H1 (cell line): Measurements from ENCODE around the gene LYRM4. TPM values are rescaled to one million over a fixed set of nuclear protein-coding genes. Genes with fewer than 3 reads are reported as not detected.

Source experiments
- CTCF ChIA-PET: fragments of 300-600 bp; sonication (Branson Sonifier 250); formaldehyde crosslinking; loops from one replicate; lab custom pipeline; 2021; ENCODE audit not compliant: partially characterized antibody; lab: Charles Lee
- POLR2A ChIA-PET: fragments of 300-600 bp; sonication (Branson Sonifier 250); formaldehyde crosslinking; loops from one replicate; lab custom pipeline; 2021; ENCODE audit warnings: inconsistent platforms; ENCODE audit not compliant: partially characterized antibody; lab: Charles Lee
- DNase-seq, 2 experiments: peaks; one replicate each; pipeline versions ENCODE4 v3.0.0 to v3.0.0-alpha.2; 2010 to 2022; ENCODE audit warnings: low spot score in 2 of 2, low read depth in 1 of 2, mixed read lengths in 1 of 2
- FAIRE-seq: peaks from 2 replicates; lab custom pipeline; 2011; peaks lifted over from hg19 to GRCh38; lab: Jason Lieb, UNC
- H2AFZ ChIP-seq: 2 replicates; pipeline ENCODE4 v1.8.1; 2012; ENCODE audit warnings: low read length, inconsistent platforms
- H2AK5ac ChIP-seq: 2 replicates; pipeline ENCODE4 v1.6.1; 2013; ENCODE audit warnings: low read depth, low read length
- H2BK120ac ChIP-seq: replicated peaks from 2 replicates; pipeline ENCODE3; 2013; ENCODE audit warnings: low read depth, low read length, inconsistent platforms
- H2BK12ac ChIP-seq: 2 replicates; pipeline ENCODE4 v1.6.1; 2013; ENCODE audit warnings: low read depth, low read length
- H2BK15ac ChIP-seq: 2 replicates; pipeline ENCODE4 v1.6.1; 2013; ENCODE audit warnings: low read length
- H2BK20ac ChIP-seq: 2 replicates; pipeline ENCODE4 v1.6.1; 2013; ENCODE audit warnings: low read length
- H2BK5ac ChIP-seq: 2 replicates; pipeline ENCODE4 v1.6.1; 2013; ENCODE audit warnings: low read depth, low read length
- H3K14ac ChIP-seq: 2 replicates; pipeline ENCODE4 v1.6.1; 2013; ENCODE audit warnings: inconsistent platforms; ENCODE audit not compliant: insufficient read length
- H3K18ac ChIP-seq: 2 replicates; pipeline ENCODE4 v1.6.1; 2013; ENCODE audit warnings: low read length; ENCODE audit errors: extremely low read depth
- H3K23ac ChIP-seq: 2 replicates; pipeline ENCODE4 v1.6.1; 2013; ENCODE audit warnings: inconsistent platforms; ENCODE audit not compliant: insufficient read length
- H3K23me2 ChIP-seq: 2 replicates; pipeline ENCODE4 v1.6.1; 2013; ENCODE audit warnings: low read depth, low read length
- H3K27ac ChIP-seq: 2 replicates; pipeline ENCODE4 v1.6.1; 2011; ENCODE audit warnings: low read depth, low read length, inconsistent platforms
- H3K27me3 ChIP-seq, 4 experiments: replicated peaks in 1 of 4; 1 replicate in 1 of 4; 2 replicates in 3 of 4; pipeline versions ENCODE4 v1.6.1 to v1.8.1; 2011 to 2013; ENCODE audit warnings: low read length in 3 of 4, mild to moderate bottlenecking in 3 of 4, inconsistent platforms in 2 of 4, mixed read lengths in 2 of 4, moderate library complexity in 1 of 4; ENCODE audit not compliant: control insufficient read depth in 3 of 4, insufficient read depth in 3 of 4; ENCODE audit errors: extremely low read depth in 1 of 4
- H3K36me3 ChIP-seq, 4 experiments: 2 replicates each; pipeline versions ENCODE4 v1.6.1 to v1.8.1; 2011 to 2013; ENCODE audit warnings: mild to moderate bottlenecking in 4 of 4, low read length in 3 of 4, moderate library complexity in 2 of 4, control low read depth in 1 of 4, inconsistent platforms in 1 of 4; ENCODE audit not compliant: insufficient read depth in 4 of 4, control insufficient read depth in 2 of 4
- H3K4ac ChIP-seq: replicated peaks from 2 replicates; pipeline ENCODE3; 2013; ENCODE audit warnings: low read length, low read depth, mixed read lengths, inconsistent platforms; ENCODE audit not compliant: insufficient read length
- H3K4me1 ChIP-seq, 4 experiments: replicated peaks in 1 of 4; 1 replicate in 1 of 4; 2 replicates in 3 of 4; pipeline versions ENCODE4 v1.6.1 to v1.8.1; 2011 to 2013; ENCODE audit warnings: low read length in 3 of 4, inconsistent platforms in 2 of 4, mixed read lengths in 1 of 4; ENCODE audit not compliant: insufficient read depth in 4 of 4, control insufficient read depth in 3 of 4
- H3K4me2 ChIP-seq, 2 experiments: 2 replicates each; pipeline versions ENCODE4 v1.6.1 to v1.8.1; 2011 to 2013; ENCODE audit warnings: low read depth in 2 of 2, low read length in 2 of 2, control low read depth in 1 of 2, inconsistent platforms in 1 of 2, mild to moderate bottlenecking in 1 of 2; ENCODE audit not compliant: insufficient read depth in 1 of 2
- H3K4me3 ChIP-seq, 4 experiments: fragments of 200-600, 300-600 bp in 1 of 4; sonication (generic), shearing (Covaris generic), sonication (Bioruptor Twin) in 1 of 4; 2 replicates each; pipeline versions ENCODE4 v1.5.1 to v1.8.1; 2011 to 2016; ENCODE audit warnings: low read length in 4 of 4, low read depth in 3 of 4, control low read depth in 2 of 4, inconsistent platforms in 2 of 4, mild to moderate bottlenecking in 2 of 4, mixed read lengths in 1 of 4, moderate library complexity in 1 of 4; ENCODE audit not compliant: insufficient read depth in 2 of 4; ENCODE audit errors: extremely low read depth in 1 of 4
- H3K56ac ChIP-seq: replicated peaks from 2 replicates; pipeline ENCODE3; 2013; ENCODE audit warnings: low read depth, mild to moderate bottlenecking, mixed read lengths, low read length, inconsistent platforms; ENCODE audit not compliant: insufficient read length
- H3K79me1 ChIP-seq: 2 replicates; pipeline ENCODE4 v1.6.1; 2013; ENCODE audit warnings: low read depth, low read length, control low read depth
- H3K79me2 ChIP-seq, 2 experiments: 2 replicates each; pipeline versions ENCODE4 v1.6.1 to v1.8.1; 2012 to 2013; ENCODE audit warnings: low read length in 2 of 2, mild to moderate bottlenecking in 2 of 2, inconsistent platforms in 1 of 2; ENCODE audit not compliant: insufficient read depth in 2 of 2, control insufficient read depth in 1 of 2
- H3K9ac ChIP-seq, 4 experiments: replicated peaks in 1 of 4; 1 replicate in 1 of 4; 2 replicates in 3 of 4; pipeline versions ENCODE4 v1.6.1 to v1.8.1; 2011 to 2013; ENCODE audit warnings: low read depth in 3 of 4, low read length in 3 of 4, control low read depth in 2 of 4, mild to moderate bottlenecking in 2 of 4, moderate library complexity in 2 of 4, inconsistent platforms in 1 of 4; ENCODE audit errors: extremely low read depth in 1 of 4
- H3K9me3 ChIP-seq, 2 experiments: 2 replicates each; pipeline versions ENCODE4 v1.6.1 to v1.8.1; 2012 to 2013; ENCODE audit warnings: mild to moderate bottlenecking in 2 of 2, moderate library complexity in 2 of 2, control low read depth in 1 of 2, inconsistent platforms in 1 of 2, low read depth in 1 of 2, low read length in 1 of 2, mixed read lengths in 1 of 2; ENCODE audit not compliant: insufficient read depth in 2 of 2
- H4K20me1 ChIP-seq, 2 experiments: replicated peaks in 1 of 2; 2 replicates each; pipeline versions ENCODE3 to v1.8.1; 2011 to 2013; ENCODE audit warnings: inconsistent platforms in 2 of 2, low read length in 2 of 2, mild to moderate bottlenecking in 1 of 2; ENCODE audit not compliant: insufficient read depth in 2 of 2, control insufficient read depth in 1 of 2
- H4K5ac ChIP-seq: 2 replicates; pipeline ENCODE4 v1.6.1; 2013; ENCODE audit warnings: low read length, low read depth, mixed read lengths, inconsistent platforms; ENCODE audit not compliant: insufficient read length
- H4K8ac ChIP-seq: 2 replicates; pipeline ENCODE4 v1.8.0; 2013; ENCODE audit warnings: mild to moderate bottlenecking, moderate library complexity, low read length, inconsistent platforms; ENCODE audit not compliant: insufficient read depth; ENCODE audit errors: extremely low read depth
- H4K91ac ChIP-seq: replicated peaks from 2 replicates; pipeline ENCODE3; 2013; ENCODE audit warnings: low read length, mixed read lengths, inconsistent platforms; ENCODE audit not compliant: insufficient read length
- CHD7 ChIP-seq: fragments of 300-600 bp; sonication (generic); IDR thresholded peaks from 2 replicates; pipeline ENCODE4 v1.7.1; 2012; ENCODE audit warnings: low read length, moderate library complexity, mild to moderate bottlenecking, inconsistent platforms; ENCODE audit not compliant: insufficient replicate concordance
- polyA plus RNA-seq, 7 experiments: library from polyadenylated mRNA; depleted of rRNA in 3 of 7; stranded (reverse) in 5 of 7; unstranded in 2 of 7; fragments of >200 nt in 5 of 7; fragments of 200-250 nt in 2 of 7; gene quantifications; 1 replicate in 5 of 7; 2 replicates in 1 of 7; 4 replicates in 1 of 7; pipeline versions ENCODE4 v1.2.1 to v1.2.3, GENCODE V29; 2011 to 2013; ENCODE audit warnings: missing spikeins in 2 of 7, mixed read lengths in 2 of 7
- total RNA-seq: library from RNA; stranded (reverse); fragmentation: NEBNext Ultra II Directional; extraction: Animal tissue kit (Norgen Biotek cat#: 25700); gene quantifications from 2 replicates; pipeline ENCODE4 v1.2.1, GENCODE V29; 2021

LYRM4 gene
- total and polyA plus RNA-seq, 2 of the 8 experiments (the other 6 are each of a cell fraction or from before 2014, with no cell fraction given): 56.6 to 62.8 TPM

GRCh38 chr6:5199702-5200101 is 61.0 kb downstream of the LYRM4 start:
- Histone ChIP-seq H4K91ac (no peak overlapping the region), H3K23ac (no peak overlapping the region), H3K79me2 (peaks cover 4% of the 10 kb centered on the region in 2 experiments; a peak in 2 of 4 replicates), H3K14ac (no peak overlapping the region), H2BK120ac (no peak overlapping the region), H3K27ac (no peak overlapping the region), H3K18ac (no peak overlapping the region), H2BK20ac (no peak overlapping the region), H2BK12ac (no peak overlapping the region), H3K9me3 (no peaks in the 10 kb centered on the region), H3K4me1 (peaks cover 0 to 2% (median 2%) of the 10 kb centered on the region in 4 experiments; a peak in 5 of 7 replicates), H3K79me1 (no peaks in the 10 kb centered on the region; the same call in none of the 2 replicates), H2AK5ac (no peak overlapping the region), H3K56ac (no peak overlapping the region), H2AFZ (no peak overlapping the region), H2BK5ac (no peak overlapping the region), H3K23me2 (no peaks in the 10 kb centered on the region), H3K4ac (no peak overlapping the region), H3K36me3 (no peaks in the 10 kb centered on the region), H4K5ac (no peak overlapping the region), H4K20me1 (peaks cover 4 to 7% of the 10 kb centered on the region in 2 experiments), H3K9ac (no peak overlapping the region), H2BK15ac (no peak overlapping the region), H3K27me3 (no peaks in the 10 kb centered on the region), H4K8ac (no peak overlapping the region), H3K4me2 (no peak overlapping the region), H3K4me3 (no peak overlapping the region)
- POLR2A ChIA-PET: no interaction called here
- FAIRE-seq (no peak), DNase-seq (no peak)
- CTCF ChIA-PET: interaction anchor here (3.0 kb wide), 1 partner anchor 56 kb away, joined by 11 read pairs; no protein-coding TSS in a partner anchor
- TF ChIP-seq CHD7: no peak
